Testis (tissue), 3 donors: ENCODE results near the gene ACOX3. TPM values are rescaled to one million over a fixed set of nuclear protein-coding genes. Genes with fewer than 3 reads are reported as not detected.

ENCODE experiments used
- DNase-seq: peaks from one replicate; pipeline ENCODE4 v3.0.0-alpha.2; 2019
- H3K27ac ChIP-seq, 2 donors: fragments of 200-600 bp; sonication (generic); one replicate each; pipeline ENCODE4 v1.5.1; 2019
- H3K27me3 ChIP-seq: fragments of 200-600 bp; sonication (generic); one replicate; pipeline ENCODE4 v1.5.1; 2019
- H3K36me3 ChIP-seq: fragments of 200-600 bp; sonication (generic); one replicate; pipeline ENCODE4 v1.5.1; 2017; ENCODE audit warnings: low read depth; ENCODE audit errors: missing control alignments
- H3K4me1 ChIP-seq: fragments of 200-600 bp; sonication (generic); one replicate; pipeline ENCODE4 v1.5.1; 2019
- H3K4me3 ChIP-seq, 2 donors: fragments of 200-600 bp; sonication (generic); one replicate each; pipeline ENCODE4 v1.5.1; 2017 to 2019
- H3K9me3 ChIP-seq: fragments of 200-600 bp; sonication (generic); one replicate; pipeline ENCODE4 v1.5.1; 2017
- CTCF ChIP-seq, 3 experiments: fragments of 450-650 bp in 2 of 3; fragments of 200-600 bp in 1 of 3; sonication (generic) in 1 of 3; IDR thresholded peaks; one replicate each; pipeline ENCODE4 v1.5.1; 2016 to 2019; ENCODE audit warnings: antibody characterized with exemption in 3 of 3, mild to moderate bottlenecking in 2 of 3, moderate library complexity in 1 of 3
- POLR2A ChIP-seq: fragments of 450-650 bp; IDR thresholded peaks from one replicate; pipeline ENCODE4 v1.6.1; 2017; ENCODE audit warnings: antibody characterized with exemption, mild to moderate bottlenecking, moderate library complexity
- WGBS, 2 donors: methylation state at CpG; one replicate each; pipeline ENCODE4 v1.1.5; 2018; 5-methylcytosine and 5-hydroxymethylcytosine counted together
- intact Hi-C: fragments of 100-400 bp; cut with DNase I; formaldehyde crosslinking; loops from one replicate; pipeline ENCODE4 v1.15.1; 2023; ENCODE audit warnings: low total_unique reads
- polyA plus RNA-seq: library from polyadenylated mRNA; stranded (reverse); fragments of 350-450 nt; fragmentation: Illumina TruSeq; extraction: RNeasy Lipid Tissue Mini Kit (QIAGEN cat#74804); gene quantifications from one replicate; pipeline ENCODE4 v1.2.3, GENCODE V29; 2014; ENCODE audit warnings: low read depth, low replicate concordance; ENCODE audit not compliant: insufficient read depth
- total RNA-seq, 2 donors: library from RNA; depleted of rRNA; stranded (reverse); fragments of >200 nt; gene quantifications; one replicate each; pipeline ENCODE4 v1.2.3, GENCODE V29; 2016

ACOX3 gene
- total and polyA plus RNA-seq, 3 donors from 2014 or later = 8.6 to 35.9 (median 29.8) TPM

- intact Hi-C loops = no loop called here
- Histone ChIP-seq H3K36me3 (no peaks in the 10 kb centered on the region), H3K27me3 (no peaks in the 10 kb centered on the region), H3K9me3 (no peaks in the 10 kb centered on the region), H3K27ac (no peak overlapping the region), H3K4me1 (peaks cover 7% of the 10 kb centered on the region), H3K4me3 (no peak overlapping the region)
- no peak for DNase-seq
- 94 to 95% methylated on average over 22 to 27 of the region's 27 CpGs for WGBS, 2 donors
- no peak for TF ChIP-seq CTCF (IDR thresholded peaks at IDR 0.05)
- TF ChIP-seq POLR2A = no peak
These were observed 43.6 kb downstream of the ACOX3 start for GRCh38 chr4:8396762-8397406.

GRCh38 chr4:8395504-8396296, 44.8 kb downstream of the ACOX3 start:
- TF ChIP-seq POLR2A (no peak), CTCF (IDR thresholded peaks at IDR 0.05) (no peak)
- Histone ChIP-seq H3K27me3 (no peaks in the 10 kb centered on the region), H3K9me3 (no peaks in the 10 kb centered on the region), H3K4me1 (peaks cover 7% of the 10 kb centered on the region), H3K36me3 (no peaks in the 10 kb centered on the region), H3K27ac (no peak overlapping the region), H3K4me3 (no peak overlapping the region)
- intact Hi-C loops = no loop called here
- DNase-seq = no peak
- 80 to 91% methylated on average over 12 of the region's 12 CpGs for WGBS, 2 donors

GRCh38 chr4:8394806-8395205, 45.7 kb downstream of the ACOX3 start:
- no peaks in the 10 kb centered on the region for H3K36me3 ChIP-seq
- no peaks in the 10 kb centered on the region for H3K9me3 ChIP-seq
- H3K27me3 ChIP-seq = no peaks in the 10 kb centered on the region
- H3K4me1 ChIP-seq = peaks cover 7% of the 10 kb centered on the region
- no peak overlapping the region for H3K4me3 ChIP-seq
- H3K27ac ChIP-seq = peak overlapping the region in 1 of 2 donors; percentile 25
- TF ChIP-seq POLR2A = no peak
- no peak for TF ChIP-seq CTCF (IDR thresholded peaks at IDR 0.05)
- intact Hi-C loops = no loop called here
- no peak for DNase-seq
- WGBS, 2 donors = 90 to 99% methylated on average over 12 of the region's 12 CpGs

- Histone ChIP-seq H3K4me3 (no peak overlapping the region), H3K27me3 (no peaks in the 10 kb centered on the region), H3K27ac (no peak overlapping the region), H3K36me3 (no peaks in the 10 kb centered on the region), H3K4me1 (peaks cover 7% of the 10 kb centered on the region), H3K9me3 (no peaks in the 10 kb centered on the region)
- WGBS, 2 donors = 54 to 68% methylated on average over 17 to 19 of the region's 19 CpGs
- TF ChIP-seq POLR2A = no peak
- no peak for TF ChIP-seq CTCF (IDR thresholded peaks at IDR 0.05)
- peak; percentile 72 for DNase-seq
- intact Hi-C loops = no loop called here
These were observed 46.4 kb downstream of the ACOX3 start for GRCh38 chr4:8394061-8394519.
